Posterior vena cava (tissue), 2 donors: ENCODE measurements around the gene PPP1R14B. TPM values are rescaled to one million over a fixed set of nuclear protein-coding genes. Genes with fewer than 3 reads are reported as not detected.

Experiments
- DNase-seq: peaks from one replicate; pipeline ENCODE4 v3.0.0-alpha.2; 2020; ENCODE audit warnings: low spot score
- intact Hi-C, 2 donors: fragments of 100-400 bp; cut with DNase I; formaldehyde crosslinking; loops; one replicate each; pipeline versions ENCODE4 v1.14.1 to v1.14.2; 2022 to 2023
- total RNA-seq, 2 donors: library from RNA; stranded (reverse); fragmentation: NEBNext Ultra II Directional; extraction: Animal tissue kit (Norgen Biotek cat#: 25700); gene quantifications; one replicate each; pipeline ENCODE4 v1.2.1, GENCODE V29; 2021
- donor health status: DM: yes; HTN: yes; CAD: no.
- donor health status: DM: yes; HTN: yes; CAD: no.

Gene PPP1R14B
- total RNA-seq, 2 donors from 2014 or later: 102 to 190 TPM

DNA sequence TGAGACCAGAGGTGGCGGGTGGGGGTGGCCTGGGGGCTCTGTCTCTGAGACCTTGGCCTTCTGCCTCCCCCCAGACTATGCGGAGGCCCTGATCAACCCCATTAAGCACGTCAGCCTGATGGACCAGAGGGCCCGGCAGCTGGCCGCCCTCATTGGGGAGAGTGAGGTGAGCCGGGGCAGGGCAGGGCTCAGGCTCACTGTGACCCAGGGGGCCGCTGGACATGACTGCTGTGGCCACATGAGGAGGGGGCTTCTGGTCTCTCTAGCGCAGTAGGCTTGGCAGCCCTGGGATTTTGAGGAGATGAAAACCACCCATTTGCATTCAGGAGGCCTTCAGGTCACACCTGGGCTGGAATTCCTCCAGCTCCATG, 17.2 kb upstream of the PPP1R14B start:
- no peak for DNase-seq
- intact Hi-C loops: no loop called here

DNA sequence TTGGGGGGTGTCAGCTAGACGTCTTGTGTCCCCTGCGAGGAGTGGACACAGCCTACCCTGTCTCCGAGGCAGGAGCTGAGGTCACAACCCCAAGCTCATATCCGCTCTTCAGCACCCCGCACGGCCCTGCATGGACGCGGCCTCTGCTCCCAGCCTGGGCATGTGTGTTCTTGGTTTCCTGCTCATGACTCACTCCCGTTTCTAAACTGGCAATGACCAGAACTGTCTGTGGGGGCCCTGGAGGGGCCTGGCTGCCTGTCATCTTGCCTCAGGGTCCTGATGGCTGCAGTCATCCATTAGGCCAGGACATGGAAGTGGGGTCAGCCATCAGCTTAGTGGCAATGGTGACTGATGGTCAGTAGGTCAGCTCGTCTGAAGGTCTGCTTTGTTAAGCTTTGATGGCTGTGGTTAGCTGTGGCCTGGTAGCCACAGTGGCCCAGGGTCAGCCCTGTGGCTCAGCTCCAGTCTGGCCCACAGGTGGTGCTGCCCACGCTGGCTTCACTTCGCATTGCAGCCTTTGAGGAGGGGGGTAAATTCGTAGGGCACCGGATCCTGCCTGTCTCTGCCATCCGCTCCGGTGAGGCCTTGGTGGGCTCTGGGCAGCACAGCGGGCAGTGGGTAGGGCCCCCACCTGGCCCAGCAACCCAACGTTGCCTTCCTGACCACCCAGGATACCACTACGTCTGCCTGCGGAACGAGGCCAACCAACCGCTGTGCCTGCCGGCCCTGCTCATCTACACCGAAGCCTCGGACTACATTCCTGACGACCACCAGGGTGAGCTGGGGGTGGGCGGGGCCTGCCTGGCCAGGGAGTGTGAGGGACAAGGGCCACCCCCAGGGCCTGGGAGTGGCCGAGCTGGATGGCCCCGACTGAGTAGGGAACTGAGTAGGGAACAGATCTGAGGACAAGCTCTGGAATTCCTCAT, 16.5 kb upstream of the PPP1R14B start:
- intact Hi-C loops: no loop called here
- DNase-seq: no peak

DNA sequence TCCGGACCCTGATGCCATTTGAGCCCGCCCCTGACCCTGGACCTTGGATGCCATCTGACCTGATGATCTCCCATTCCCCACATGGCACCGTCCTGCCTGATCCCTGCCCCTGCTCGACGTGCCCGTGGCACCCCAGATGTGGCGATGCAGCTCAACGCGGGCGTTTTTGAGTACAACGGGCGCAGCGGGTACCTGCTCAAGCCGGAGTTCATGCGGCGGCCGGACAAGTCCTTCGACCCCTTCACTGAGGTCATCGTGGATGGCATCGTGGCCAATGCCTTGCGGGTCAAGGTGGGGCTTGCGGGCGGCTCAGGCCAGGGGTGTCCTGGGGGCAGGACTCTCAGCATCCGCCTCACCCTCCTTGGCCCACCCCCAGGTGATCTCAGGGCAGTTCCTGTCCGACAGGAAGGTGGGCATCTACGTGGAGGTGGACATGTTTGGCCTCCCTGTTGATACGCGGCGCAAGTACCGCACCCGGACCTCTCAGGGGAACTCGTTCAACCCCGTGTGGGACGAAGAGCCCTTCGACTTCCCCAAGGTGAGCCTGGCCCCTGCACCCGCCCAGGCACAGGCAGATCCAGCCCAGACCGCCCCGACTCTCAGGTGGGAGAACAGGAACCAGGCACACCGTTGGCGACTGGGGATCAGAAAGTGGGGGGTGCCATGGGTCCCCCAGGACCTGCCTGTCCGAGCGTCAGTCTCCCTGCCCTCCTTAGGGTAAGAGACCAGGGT, 15.7 kb upstream of the PPP1R14B start:
- DNase-seq: no peak
- intact Hi-C loops: no loop called here

DNA sequence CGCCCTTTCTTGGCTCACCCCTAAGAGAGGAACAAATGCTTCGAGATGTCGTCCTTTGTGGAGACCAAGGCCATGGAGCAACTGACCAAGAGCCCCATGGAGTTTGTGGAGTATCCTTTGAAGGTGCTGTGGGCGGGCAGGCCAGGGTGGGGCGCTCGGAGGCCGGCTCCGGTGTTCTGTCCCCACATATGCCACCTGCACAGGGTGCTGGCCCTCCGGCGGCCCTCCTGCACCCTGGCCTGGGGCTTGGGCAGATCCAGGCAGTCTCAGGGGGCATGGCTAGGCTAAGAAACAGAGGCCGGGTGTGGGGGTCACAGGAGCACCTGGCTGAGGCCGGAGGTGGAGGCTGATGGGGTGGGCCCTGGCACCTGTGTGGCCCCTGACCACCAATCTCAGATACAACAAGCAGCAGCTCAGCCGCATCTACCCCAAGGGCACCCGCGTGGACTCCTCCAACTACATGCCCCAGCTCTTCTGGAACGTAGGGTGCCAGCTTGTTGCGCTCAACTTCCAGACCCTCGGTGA, 14.9 kb upstream of the PPP1R14B start:
- intact Hi-C loops: no loop called here
- DNase-seq: no peak

DNA sequence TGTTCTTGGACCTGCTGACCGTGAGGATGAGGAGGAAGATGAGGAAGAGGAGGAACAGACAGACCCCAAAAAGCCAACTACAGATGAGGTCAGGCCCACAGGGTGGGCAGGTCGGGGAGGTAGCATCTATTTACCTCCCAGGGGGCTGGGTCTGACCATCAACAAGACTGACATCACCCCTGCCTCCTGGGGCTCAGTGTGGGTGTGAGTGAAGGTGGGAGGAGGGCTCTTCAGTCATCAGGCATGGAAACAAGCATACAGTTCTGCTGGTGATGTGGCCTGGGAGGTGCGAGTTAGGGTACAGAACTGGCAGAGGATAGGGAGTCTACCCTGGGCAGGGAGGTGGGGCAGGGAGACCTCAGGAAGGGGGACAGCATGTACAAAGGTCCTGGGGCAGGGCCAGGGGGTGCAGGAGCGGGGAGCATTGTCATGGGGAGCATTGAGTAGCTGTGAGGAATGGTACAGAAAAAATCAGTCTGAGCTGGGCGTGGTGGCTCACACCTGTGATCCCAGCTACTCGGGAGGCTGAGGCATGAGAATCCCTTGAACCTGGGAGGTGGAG, 13.5 kb upstream of the PPP1R14B start:
- intact Hi-C loops: no loop called here
- DNase-seq: no peak

DNA sequence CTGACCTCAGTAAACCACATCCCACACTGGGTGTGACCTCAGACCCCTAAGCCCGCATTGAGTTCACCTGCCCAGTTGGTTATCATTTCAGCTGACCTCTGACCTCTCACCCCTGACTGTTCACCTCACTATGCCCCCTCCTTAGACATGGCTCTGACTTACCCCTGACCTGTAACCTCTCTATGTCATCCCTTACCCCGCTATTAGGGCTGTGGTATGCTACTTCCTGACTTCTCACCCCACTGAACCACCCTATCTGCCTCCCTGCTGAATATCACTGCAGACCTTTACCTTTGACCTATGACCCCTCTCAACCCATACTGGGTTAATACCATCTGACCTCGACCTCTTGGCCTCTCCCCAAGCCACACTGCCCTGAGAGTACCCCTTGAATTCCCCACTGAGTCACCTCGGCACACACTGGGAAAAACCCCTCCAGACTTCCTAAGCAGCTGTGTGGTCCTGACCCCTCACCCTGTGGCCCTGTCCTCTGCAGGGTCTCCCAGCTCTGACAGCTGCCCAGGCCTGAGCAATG, 12.9 kb upstream of the PPP1R14B start:
- intact Hi-C loops: no loop called here
- DNase-seq: no peak

DNA sequence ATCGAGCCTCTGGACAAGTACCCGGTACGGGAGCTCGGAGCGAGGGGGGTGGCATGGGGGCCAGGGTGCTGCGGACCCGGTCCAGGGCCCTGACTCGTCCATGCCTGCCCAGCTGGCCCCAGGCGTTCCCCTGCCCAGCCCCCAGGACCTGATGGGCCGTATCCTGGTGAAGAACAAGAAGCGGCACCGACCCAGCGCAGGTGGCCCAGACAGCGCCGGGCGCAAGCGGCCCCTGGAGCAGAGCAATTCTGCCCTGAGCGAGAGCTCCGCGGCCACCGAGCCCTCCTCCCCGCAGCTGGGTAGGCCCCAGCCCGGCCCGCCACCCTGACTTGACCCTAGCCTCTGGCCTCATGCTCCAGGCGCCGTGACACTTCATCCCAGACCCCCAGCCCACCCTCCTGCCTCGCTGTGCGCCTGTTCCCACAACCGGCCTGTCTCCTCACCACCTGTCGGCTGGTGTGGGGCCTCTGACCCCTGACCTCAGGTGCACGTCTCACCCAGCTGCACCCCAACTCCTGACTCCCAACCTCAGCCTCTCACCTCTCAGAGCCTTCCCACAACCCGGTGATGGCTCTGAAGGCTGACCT, 12.3 kb upstream of the PPP1R14B start:
- intact Hi-C loops: no loop called here
- no peak for DNase-seq

DNA sequence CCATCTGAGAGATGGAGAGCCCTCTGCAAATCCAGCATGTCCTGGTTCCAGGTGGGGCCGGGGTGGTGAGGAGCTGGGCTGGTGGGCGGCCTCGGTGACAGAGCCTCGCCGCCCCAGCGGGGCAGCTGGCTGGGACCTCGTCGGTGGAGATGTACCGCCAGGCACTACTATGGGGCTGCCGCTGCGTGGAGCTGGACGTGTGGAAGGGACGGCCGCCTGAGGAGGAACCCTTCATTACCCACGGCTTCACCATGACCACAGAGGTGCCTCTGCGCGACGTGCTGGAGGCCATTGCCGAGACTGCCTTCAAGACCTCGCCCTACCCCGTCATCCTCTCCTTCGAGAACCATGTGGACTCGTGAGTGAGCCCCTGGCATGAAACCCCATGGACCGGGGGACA, 11.6 kb upstream of the PPP1R14B start:
- DNase-seq: no peak
- intact Hi-C loops: no loop called here

DNA sequence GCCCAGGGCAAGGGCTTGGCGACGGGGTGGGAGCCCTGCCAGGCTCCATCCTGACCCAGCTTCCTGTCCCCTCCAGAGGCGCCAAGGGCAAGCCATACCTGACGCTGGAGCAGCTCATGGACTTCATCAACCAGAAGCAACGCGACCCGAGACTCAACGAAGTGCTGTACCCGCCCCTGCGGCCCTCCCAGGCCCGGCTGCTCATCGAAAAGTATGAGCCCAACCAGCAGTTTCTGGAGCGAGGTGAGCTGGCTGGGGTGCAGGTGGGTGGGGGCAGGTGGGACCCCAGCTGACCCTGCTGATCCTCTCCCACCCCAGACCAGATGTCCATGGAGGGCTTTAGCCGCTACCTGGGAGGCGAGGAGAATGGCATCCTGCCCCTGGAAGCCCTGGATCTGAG, 9.6 kb upstream of the PPP1R14B start:
- DNase-seq: no peak
- intact Hi-C loops: no loop called here

DNA sequence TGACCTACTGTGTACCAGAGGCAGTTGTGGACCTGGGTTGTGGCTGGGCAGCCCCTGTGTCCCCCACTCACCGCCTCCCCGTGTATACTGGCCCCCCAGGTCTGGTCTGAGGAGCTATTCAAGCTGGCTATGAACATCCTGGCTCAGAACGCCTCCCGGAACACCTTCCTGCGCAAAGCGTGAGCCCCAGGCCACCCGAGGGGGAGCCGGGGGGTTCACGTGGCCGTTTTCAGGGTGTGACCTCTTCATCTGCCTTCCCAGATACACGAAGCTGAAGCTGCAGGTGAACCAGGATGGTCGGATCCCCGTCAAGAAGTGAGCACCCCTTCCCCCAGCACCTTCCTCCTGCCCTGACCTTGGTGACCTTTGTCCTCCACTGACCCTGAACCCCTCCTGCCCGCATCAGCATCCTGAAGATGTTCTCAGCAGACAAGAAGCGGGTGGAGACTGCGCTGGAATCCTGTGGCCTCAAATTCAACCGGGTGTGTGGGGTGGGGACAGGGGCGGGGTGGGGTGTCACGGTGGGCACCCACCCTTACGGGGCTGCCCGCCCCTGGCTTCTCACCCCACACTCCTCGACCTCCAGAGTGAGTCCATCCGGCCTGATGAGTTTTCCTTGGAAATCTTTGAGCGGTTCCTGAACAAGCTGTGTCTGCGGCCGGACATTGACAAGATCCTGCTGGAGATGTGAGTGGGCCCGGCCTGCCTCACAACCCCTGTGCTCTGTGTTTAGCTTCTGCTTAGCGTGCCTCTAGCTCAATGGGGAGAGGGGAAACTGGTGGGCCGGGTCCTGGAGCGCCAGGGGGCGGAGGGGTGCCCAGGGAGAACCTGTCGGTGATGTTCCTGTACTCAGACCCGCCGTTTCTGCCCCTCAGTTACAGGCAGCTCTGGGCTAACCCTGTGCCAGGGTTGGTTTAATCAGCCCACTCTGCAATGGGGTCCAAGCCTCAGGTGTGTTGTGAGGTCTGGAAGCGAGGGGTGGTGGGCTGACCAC, 8.7 kb upstream of the PPP1R14B start:
- no peak for DNase-seq
- intact Hi-C loops: no loop called here

DNA sequence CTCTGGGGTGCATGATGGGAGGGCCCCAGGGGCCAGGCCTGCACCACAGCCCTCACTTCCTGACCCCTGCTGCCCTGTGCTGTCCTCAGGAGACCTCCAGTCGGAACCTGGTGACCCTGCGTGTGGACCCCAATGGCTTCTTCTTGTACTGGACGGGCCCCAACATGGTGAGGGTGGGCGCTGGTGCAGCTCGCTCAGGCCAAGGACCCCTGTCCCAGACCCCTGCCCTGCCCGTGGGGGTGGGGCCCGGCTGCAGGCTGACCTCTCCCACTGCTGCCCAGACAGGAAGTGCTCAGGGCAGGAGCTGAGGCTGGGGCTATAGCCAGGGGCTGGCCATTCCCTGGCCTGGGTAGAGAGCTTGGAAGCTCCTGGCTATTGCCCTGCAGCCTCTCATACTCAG, 7.6 kb upstream of the PPP1R14B start:
- intact Hi-C loops: no loop called here
- DNase-seq: no peak

DNA sequence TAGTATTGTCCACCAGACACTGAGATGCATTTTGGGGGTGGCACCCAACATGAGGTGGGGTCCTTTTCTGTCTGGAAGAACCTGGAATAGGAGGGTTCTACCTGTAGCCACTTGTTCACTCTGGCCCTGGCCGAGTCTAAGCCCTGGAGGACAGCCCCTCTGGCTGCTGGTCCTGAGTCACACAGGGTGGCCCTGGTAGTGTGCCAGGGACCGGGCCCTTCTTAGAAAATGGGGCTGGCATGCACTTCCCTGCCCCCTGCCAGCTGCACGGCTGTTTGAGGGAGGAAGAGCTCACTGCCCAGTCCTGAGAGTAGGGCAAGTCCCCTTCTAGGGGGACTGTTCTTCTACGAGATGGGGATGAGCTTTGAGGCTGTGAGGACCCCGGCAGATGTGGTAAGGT, 6.7 kb upstream of the PPP1R14B start:
- no peak for DNase-seq
- intact Hi-C loops: no loop called here

DNA sequence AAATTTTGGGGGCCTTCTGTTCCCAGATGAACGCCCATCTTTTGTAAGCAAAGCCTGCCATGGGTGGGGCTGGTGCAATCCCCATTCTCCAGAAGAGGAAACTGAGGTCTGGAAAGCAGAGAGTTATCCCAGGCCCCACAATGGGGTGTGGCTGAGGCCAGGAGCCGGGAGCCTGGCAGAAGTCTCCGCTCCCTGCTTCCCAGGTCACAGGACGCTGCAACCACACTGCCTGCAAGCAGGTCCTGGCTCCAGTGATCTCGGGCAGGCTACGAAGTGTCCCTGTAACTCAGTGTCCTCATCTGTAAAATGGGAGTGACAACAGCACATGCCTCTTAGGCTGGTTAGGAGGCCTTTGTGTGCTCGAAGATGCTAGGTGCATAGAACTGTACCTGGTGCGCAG, 6.3 kb upstream of the PPP1R14B start:
- intact Hi-C loops: no loop called here
- DNase-seq: no peak

DNA sequence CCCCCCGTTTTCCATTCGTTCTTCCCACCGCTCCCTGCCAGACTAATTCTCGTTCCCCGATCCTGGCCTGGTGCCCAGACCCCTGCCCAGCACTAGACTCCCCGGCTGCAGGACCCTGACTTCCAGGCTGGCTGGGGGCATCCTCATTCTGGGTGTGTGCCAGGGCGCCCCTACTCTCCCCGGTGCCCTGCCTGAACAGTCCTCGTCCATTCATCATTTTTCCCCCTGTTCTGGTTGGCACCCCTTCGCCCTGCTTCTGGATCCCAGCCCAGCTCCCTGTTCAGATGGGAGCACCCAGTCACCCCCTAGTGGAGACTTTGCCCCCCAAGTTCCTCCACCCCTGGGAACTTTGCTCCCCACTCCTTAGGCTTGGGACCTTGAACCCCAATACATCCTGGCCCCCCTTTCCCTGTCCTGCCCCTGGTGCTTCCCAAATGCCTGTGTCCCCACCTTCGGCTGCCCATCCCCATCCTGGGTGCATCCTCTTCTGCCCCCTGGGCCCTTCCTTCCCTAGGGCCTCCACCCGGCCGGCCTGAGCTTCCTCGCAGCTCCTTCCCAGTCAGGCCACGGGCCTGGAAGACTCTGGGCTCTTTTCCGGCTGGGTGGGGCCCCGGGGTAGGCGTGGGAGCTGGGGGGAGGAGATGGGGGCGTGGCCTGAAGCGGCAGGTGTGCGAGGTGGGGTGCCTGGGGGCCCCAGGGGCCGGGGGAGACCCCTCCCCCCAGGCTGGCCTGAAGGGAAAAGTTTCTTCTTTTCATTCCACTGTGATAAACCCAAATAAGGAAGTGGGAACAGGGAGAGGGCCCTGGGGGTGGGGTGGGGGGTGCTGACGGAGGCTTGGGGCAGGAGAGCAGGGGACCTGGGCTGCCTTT, 5.5 kb upstream of the PPP1R14B start:
- intact Hi-C loops: no loop called here

DNA sequence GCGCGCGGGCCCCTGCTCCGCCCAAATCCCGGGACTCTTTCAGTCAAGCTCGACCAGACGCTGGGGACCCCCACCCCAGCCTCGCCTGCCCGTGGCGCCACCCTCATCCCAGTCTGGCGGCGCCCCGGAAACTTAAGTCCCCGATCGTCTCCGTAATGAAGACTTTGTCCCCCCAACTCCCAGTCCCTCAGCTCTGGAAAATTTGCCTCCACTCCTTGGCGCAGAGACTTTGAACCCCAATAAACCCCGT, 4.9 kb upstream of the PPP1R14B start:
- intact Hi-C loops: no loop called here
- no peak for DNase-seq

More for the DNA sequence above, 5.5 kb upstream of the PPP1R14B start:
- DNase-seq: no peak

DNA sequence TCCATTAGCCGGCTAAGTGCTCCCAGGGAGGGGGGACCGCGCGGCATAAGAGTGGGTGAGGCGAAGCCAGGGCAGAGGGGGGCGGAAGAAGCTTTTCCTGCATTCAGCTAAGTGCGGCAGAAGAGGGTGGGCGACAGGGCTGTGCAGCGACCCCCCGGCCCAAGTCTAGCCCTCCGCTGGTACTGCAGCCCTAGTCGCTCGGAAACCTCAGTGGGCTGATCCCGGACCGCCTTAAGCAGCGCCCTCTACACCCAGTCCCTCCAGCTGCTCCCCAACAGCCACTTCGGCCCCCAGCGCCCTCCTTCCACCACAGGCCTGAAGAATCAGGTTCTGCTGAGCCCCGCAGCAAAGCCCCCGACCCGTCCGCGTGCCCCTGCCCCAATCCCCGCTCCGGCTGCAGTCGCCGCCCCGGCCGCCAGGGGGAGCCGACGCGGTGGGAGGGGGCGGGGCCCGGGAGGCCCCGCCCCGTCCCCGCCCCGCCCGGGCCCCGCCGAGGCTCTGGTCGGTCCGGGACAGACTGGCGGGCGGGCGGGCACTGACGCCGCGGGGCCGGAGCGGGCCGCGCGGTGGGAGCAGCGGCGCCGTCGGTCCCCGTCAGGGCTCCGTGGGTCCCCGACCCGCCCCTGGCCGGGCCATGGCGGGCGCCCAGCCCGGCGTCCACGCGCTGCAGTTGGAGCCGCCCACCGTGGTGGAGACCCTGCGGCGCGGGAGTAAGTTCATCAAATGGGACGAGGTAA, 4.4 kb upstream of the PPP1R14B start, which contains the start of gene PLCB3:
Gene PLCB3, plus strand, starts transcription at position 515 of the 737 bp plus-strand sequence. Its CDS starts 120 bp downstream, at position 635.
- intact Hi-C loops: no loop called here
- no peak for DNase-seq

DNA sequence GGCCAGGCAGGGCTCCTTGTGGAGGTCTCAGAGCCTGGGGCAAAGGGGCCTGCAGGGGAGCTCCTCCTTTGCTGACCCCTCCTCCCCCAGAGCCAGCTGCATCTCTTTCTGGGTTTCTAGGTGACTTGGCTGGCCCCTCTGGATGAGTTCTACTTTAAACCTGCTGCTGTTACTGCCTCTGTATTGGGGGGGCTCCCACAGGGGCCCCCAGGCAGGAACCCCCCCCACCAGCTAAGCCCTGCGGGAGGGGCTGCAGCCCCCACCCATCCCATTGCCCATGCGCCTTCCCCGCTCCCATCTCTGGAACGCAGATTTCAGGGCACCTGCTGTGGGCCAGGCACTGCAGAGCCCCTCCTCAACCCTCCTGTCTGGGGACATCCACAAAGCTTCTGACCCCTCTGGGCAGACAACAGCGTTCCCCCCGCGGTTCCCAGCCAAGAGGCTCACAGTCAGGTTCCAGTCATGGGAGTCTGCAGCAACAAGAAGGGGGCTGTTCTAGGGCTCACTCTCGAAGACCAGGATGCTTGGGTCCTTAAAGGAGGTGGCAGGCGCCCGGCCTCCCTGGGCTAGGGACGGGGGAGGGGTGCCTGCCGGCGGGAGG, 3.8 kb upstream of the PPP1R14B start:
- intact Hi-C loops: no loop called here
- DNase-seq: no peak
